K562 (cell line): Measurements from ENCODE around the gene ARHGAP25.

Experiments
- MYNN ChIP-seq, 2 experiments: sonication (generic); formaldehyde crosslinking in 1 of 2; IDR thresholded peaks; 2 replicates each; pipeline versions ENCODE4 v1.5.0 to v1.6.1; 2016 to 2020; ENCODE audit warnings: antibody characterized with exemption in 1 of 2, missing genetic modification reagents in 1 of 2
- TF ChIP-seq, protein P1 (sequence below), 3 experiments: IDR thresholded peaks in 2 of 3; conservative IDR thresholded peaks in 1 of 3; 2 replicates each; pipeline ENCODE4 v1.5.1; 2011 to 2012; ENCODE audit warnings: low read length in 3 of 3, mild to moderate bottlenecking in 3 of 3, control low read depth in 2 of 3, improper control_type of control experiment in 1 of 3, inconsistent platforms in 1 of 3, low read depth in 1 of 3, mixed read lengths in 1 of 3, moderate library complexity in 1 of 3; ENCODE audit not compliant: insufficient read depth in 2 of 3

DNA sequence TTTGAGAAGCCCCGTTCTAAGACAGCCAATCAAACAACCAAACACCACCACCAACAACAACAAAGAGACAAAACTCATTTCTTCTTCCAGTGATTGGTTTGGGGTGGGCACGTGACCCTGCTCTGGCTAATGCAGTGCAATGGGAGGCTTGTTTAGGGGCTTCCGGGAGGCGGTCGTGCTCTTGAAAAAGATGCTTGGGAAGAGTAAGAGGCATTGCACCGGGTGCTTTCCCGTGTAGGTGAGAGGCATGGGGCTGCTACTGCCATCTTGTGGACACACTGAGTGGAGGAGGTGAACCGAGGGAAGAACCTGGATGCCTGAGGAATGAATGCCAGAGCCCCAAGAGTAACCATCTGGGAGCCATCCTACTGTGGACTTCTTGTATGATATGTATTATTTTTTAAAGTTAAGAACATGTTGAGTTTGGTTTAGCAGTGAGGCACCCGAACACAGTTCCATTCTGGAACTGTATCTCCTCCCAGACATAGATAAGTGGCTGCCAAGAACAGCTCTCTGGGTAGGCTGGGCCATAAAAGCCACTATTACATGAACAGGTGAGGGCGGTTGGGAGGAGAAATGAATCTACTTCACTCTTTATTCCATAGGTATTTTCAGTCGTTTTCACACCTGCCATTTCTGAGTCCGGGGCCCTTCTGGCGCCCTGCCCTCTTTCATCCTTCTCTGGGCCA, 19.1 kb upstream of the ARHGAP25 start:
- TF ChIP-seq, protein P1, sequence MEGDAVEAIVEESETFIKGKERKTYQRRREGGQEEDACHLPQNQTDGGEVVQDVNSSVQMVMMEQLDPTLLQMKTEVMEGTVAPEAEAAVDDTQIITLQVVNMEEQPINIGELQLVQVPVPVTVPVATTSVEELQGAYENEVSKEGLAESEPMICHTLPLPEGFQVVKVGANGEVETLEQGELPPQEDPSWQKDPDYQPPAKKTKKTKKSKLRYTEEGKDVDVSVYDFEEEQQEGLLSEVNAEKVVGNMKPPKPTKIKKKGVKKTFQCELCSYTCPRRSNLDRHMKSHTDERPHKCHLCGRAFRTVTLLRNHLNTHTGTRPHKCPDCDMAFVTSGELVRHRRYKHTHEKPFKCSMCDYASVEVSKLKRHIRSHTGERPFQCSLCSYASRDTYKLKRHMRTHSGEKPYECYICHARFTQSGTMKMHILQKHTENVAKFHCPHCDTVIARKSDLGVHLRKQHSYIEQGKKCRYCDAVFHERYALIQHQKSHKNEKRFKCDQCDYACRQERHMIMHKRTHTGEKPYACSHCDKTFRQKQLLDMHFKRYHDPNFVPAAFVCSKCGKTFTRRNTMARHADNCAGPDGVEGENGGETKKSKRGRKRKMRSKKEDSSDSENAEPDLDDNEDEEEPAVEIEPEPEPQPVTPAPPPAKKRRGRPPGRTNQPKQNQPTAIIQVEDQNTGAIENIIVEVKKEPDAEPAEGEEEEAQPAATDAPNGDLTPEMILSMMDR (IDR thresholded peaks at IDR 0.05 in 2 of 3, conservative IDR thresholded peaks at IDR 0.05 in 1 of 3; ENCODE audit: insufficient read depth in 2 of 3, low read depth in 1 of 3, low read length in 3 of 3), result peak; percentile 84 to 88 (median 84)
- TF ChIP-seq MYNN (IDR thresholded peaks at IDR 0.05), result no peak
- TF ChIP-seq MYNN (CRISPR knock-in tag; IDR thresholded peaks at IDR 0.05), result no peak
